HepG2 (cell line): ENCODE measurements around the gene DCTN2. TPM values are rescaled to one million over a fixed set of nuclear protein-coding genes. Genes with fewer than 3 reads are reported as not detected.

Experiments
- AGO2 ChIP-seq: fragments of 200-400 bp; formaldehyde crosslinking; optimal IDR thresholded peaks from 2 replicates; pipeline ENCODE3; 2017; ENCODE audit warnings: mild to moderate bottlenecking, low read depth, low read length, moderate library complexity
- DPF2 ChIP-seq: sonication (generic); formaldehyde crosslinking; IDR thresholded peaks from 2 replicates; pipeline ENCODE4 v1.4.0; 2020; ENCODE audit warnings: mild to moderate bottlenecking, low read depth, missing genetic modification reagents, borderline replicate concordance
- FOXP4 ChIP-seq: sonication (generic); formaldehyde crosslinking; IDR thresholded peaks from 2 replicates; pipeline ENCODE4 v1.4.0; 2020; ENCODE audit warnings: missing genetic modification reagents
- HDAC1 ChIP-seq: sonication (generic); formaldehyde crosslinking; IDR thresholded peaks from 2 replicates; pipeline ENCODE4 v1.5.1; 2020; ENCODE audit warnings: mild to moderate bottlenecking, missing genetic modification reagents
- KDM5B ChIP-seq: sonication (generic); formaldehyde crosslinking; IDR thresholded peaks from 2 replicates; pipeline ENCODE4 v1.4.0; 2020; ENCODE audit warnings: missing genetic modification reagents, mild to moderate bottlenecking, borderline replicate concordance
- MXD4 ChIP-seq: IDR thresholded peaks from 2 replicates; pipeline ENCODE4 v1.6.1; 2016; ENCODE audit warnings: mild to moderate bottlenecking, missing biosample characterization, missing genetic modification reagents
- STAG1 ChIP-seq: sonication (generic); formaldehyde crosslinking; IDR thresholded peaks from 2 replicates; pipeline ENCODE4 v1.4.0; 2020; ENCODE audit warnings: missing genetic modification reagents
- USF2 ChIP-seq, 2 experiments: sonication (generic) in 1 of 2; formaldehyde crosslinking in 1 of 2; IDR thresholded peaks; 2 replicates each; pipeline versions ENCODE4 v1.5.1 to v1.6.1; 2011 to 2020; ENCODE audit warnings: borderline replicate concordance in 1 of 2, low read depth in 1 of 2, low read length in 1 of 2, mild to moderate bottlenecking in 1 of 2, missing genetic modification reagents in 1 of 2, moderate library complexity in 1 of 2
- XBP1 ChIP-seq: sonication (generic); formaldehyde crosslinking; IDR thresholded peaks from 2 replicates; pipeline ENCODE4 v1.5.0; 2020; ENCODE audit warnings: missing genetic modification reagents
- ZNF329 ChIP-seq: sonication (generic); formaldehyde crosslinking; IDR thresholded peaks from 2 replicates; pipeline ENCODE4 v1.9.0; 2021; ENCODE audit warnings: low read depth, mild to moderate bottlenecking, missing genetic modification reagents
- ZNF382 ChIP-seq: sonication (generic); formaldehyde crosslinking; IDR thresholded peaks from 2 replicates; pipeline ENCODE4 v1.5.0; 2020; ENCODE audit warnings: missing genetic modification reagents, mild to moderate bottlenecking, borderline replicate concordance
- ZNF549 ChIP-seq: sonication (generic); formaldehyde crosslinking; IDR thresholded peaks from 2 replicates; pipeline ENCODE4 v1.5.0; 2020; ENCODE audit warnings: missing genetic modification reagents
- ZNF629 ChIP-seq: sonication (generic); formaldehyde crosslinking; conservative IDR thresholded peaks from 2 replicates; pipeline ENCODE4 v1.5.0; 2020; ENCODE audit warnings: missing genetic modification reagents
- ZNF652 ChIP-seq: IDR thresholded peaks from 2 replicates; pipeline ENCODE4 v1.6.1; 2016; ENCODE audit warnings: low read depth, borderline replicate concordance
- ZNF740 ChIP-seq: sonication (generic); formaldehyde crosslinking; IDR thresholded peaks from 2 replicates; pipeline ENCODE4 v1.4.0; 2020; ENCODE audit warnings: missing genetic modification reagents
- polyA plus RNA-seq, 8 experiments: library from polyadenylated mRNA; depleted of rRNA in 3 of 8; stranded (reverse) in 7 of 8; unstranded in 1 of 8; fragments of >200 nt; fragmentation: Illumina TruSeq in 4 of 8; extraction: Trizol in 4 of 8; gene quantifications; 2 replicates each; pipeline versions ENCODE4 v1.2.1 to v1.2.3, GENCODE V29; 2011 to 2016; ENCODE audit warnings: low read depth in 4 of 8, missing spikeins in 1 of 8, mixed read lengths in 1 of 8; ENCODE audit not compliant: insufficient read depth in 1 of 8
- total RNA-seq, 5 experiments: library from RNA; depleted of rRNA; stranded (reverse); fragments of >200 nt; fragmentation: Illumina TruSeq; extraction: Trizol; gene quantifications; 2 replicates each; pipeline ENCODE4 v1.2.3, GENCODE V29; 2016; ENCODE audit warnings: low read depth in 1 of 5
- TF ChIP-seq, protein P1 (sequence below): sonication (generic); formaldehyde crosslinking; IDR thresholded peaks from 2 replicates; pipeline ENCODE4 v1.5.1; 2020; ENCODE audit warnings: missing genetic modification reagents, mild to moderate bottlenecking, borderline replicate concordance
- TF ChIP-seq, protein P2 (sequence below): sonication (generic); formaldehyde crosslinking; conservative IDR thresholded peaks from 2 replicates; pipeline ENCODE4 v1.4.0; 2020; ENCODE audit warnings: mild to moderate bottlenecking, missing genetic modification reagents, moderate library complexity

Gene DCTN2
- total and polyA plus RNA-seq, 2 of the 13 experiments (the other 11 are each of a cell fraction or from before 2014, with no cell fraction given) = 72.0 to 77.4 TPM

DNA sequence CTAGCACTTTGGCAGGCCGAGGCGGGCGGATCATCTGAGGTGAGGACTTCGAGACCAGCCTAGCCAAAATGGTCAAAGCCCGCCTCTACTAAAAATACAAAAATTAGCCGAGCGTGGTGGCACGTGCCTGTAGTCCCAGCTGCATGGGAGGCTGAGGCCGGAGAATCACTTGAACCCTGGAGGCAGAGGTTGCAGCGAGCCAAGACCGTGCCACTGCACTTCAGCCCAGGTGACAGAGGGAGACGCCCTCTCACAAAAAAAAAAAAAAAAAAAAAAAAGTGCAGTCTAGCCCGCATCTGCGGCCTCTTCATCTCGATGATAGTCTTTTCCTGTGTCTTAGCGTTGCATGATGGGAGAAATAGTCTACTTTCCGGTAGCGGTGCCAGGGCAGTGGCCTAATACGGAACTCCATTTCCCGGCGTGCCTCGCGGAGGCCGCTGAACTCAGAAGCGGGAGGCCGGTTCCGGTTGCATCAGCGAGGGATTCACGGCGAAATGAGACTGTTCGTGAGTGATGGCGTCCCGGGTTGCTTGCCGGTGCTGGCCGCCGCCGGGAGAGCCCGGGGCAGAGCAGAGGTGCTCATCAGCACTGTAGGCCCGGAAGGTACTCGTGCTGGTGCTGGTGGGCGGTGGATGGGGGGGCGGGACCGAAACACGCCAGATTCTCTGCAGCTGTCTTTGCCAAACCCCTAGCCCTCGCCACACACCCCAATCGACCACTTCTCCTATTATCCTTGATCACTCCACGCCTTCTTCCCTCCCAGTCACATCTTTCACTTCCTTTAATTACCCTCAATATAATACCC lies 59.2 kb downstream of the DCTN2 start, which contains the start of gene MARS1 (continued):
- TF ChIP-seq FOXP4 (peak; percentile 38; the same call in 1 of the 2 replicates), ZNF652 (CRISPR knock-in tag) (no peak), USF2 (IDR thresholded peaks at IDR 0.05; ENCODE audit: low read depth, low read length) (no peak), USF2 (CRISPR knock-in tag; IDR thresholded peaks at IDR 0.05; ENCODE audit: borderline replicate concordance) (no peak), DPF2 (no peak), XBP1 (CRISPR knock-in tag) (no peak), ZNF629 (no peak), ZNF549 (CRISPR knock-in tag) (no peak), ZNF382 (CRISPR knock-in tag) (no peak), HDAC1 (CRISPR knock-in tag) (peak; percentile 92), AGO2 (no peak), ZNF329 (CRISPR knock-in tag) (no peak), MXD4 (CRISPR knock-in tag) (0 out of 2 replicates have a peak, but pooled peaks have one; percentile 26), ZNF740 (CRISPR knock-in tag) (0 out of 2 replicates have a peak, but pooled peaks have one; percentile 34), KDM5B (CRISPR knock-in tag) (peak; percentile 41; the same call in 1 of the 2 replicates), STAG1 (no peak)
- TF ChIP-seq, protein P1, sequence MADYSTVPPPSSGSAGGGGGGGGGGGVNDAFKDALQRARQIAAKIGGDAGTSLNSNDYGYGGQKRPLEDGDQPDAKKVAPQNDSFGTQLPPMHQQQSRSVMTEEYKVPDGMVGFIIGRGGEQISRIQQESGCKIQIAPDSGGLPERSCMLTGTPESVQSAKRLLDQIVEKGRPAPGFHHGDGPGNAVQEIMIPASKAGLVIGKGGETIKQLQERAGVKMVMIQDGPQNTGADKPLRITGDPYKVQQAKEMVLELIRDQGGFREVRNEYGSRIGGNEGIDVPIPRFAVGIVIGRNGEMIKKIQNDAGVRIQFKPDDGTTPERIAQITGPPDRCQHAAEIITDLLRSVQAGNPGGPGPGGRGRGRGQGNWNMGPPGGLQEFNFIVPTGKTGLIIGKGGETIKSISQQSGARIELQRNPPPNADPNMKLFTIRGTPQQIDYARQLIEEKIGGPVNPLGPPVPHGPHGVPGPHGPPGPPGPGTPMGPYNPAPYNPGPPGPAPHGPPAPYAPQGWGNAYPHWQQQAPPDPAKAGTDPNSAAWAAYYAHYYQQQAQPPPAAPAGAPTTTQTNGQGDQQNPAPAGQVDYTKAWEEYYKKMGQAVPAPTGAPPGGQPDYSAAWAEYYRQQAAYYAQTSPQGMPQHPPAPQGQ = no peak
- TF ChIP-seq, protein P2, sequence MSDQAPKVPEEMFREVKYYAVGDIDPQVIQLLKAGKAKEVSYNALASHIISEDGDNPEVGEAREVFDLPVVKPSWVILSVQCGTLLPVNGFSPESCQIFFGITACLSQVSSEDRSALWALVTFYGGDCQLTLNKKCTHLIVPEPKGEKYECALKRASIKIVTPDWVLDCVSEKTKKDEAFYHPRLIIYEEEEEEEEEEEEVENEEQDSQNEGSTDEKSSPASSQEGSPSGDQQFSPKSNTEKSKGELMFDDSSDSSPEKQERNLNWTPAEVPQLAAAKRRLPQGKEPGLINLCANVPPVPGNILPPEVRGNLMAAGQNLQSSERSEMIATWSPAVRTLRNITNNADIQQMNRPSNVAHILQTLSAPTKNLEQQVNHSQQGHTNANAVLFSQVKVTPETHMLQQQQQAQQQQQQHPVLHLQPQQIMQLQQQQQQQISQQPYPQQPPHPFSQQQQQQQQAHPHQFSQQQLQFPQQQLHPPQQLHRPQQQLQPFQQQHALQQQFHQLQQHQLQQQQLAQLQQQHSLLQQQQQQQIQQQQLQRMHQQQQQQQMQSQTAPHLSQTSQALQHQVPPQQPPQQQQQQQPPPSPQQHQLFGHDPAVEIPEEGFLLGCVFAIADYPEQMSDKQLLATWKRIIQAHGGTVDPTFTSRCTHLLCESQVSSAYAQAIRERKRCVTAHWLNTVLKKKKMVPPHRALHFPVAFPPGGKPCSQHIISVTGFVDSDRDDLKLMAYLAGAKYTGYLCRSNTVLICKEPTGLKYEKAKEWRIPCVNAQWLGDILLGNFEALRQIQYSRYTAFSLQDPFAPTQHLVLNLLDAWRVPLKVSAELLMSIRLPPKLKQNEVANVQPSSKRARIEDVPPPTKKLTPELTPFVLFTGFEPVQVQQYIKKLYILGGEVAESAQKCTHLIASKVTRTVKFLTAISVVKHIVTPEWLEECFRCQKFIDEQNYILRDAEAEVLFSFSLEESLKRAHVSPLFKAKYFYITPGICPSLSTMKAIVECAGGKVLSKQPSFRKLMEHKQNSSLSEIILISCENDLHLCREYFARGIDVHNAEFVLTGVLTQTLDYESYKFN (CRISPR knock-in tag) = peak; percentile 30; the same call in 1 of the 2 replicates
